ENCODE measurements around the gene NXN. TPM values are rescaled to one million over a fixed set of nuclear protein-coding genes. Genes with fewer than 3 reads are reported as not detected.
"Not testable (repeated sequence)": the region's sequence is repeated elsewhere in the genome, so short reads cannot be mapped to it uniquely, and the experiment has no call there.

The NXN gene
- total RNA-seq, 1 experiment from 2014 or later: 57.3 TPM

DNA sequence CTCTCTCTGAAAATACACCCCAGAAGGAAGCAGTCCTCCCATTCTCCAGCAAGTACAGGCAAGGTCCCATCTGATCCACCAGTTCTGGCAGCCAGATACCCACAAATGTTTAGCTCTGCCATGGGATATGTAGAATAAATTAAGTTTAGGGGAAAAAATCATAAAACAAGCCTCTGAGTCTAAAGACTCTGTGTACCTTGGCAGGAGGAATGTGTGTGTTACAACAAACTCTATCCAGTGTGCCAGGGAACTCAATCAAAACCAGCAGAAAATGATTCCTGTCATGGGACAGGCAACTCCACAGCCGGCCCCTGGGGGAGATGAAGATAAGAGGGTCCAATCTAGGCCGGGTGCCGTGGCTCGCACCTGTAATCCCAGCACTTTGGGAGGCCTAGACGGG lies 124.0 kb downstream of the NXN start:
- intact Hi-C loops (cut with micrococcal nuclease): no loop called here
- Mint-ChIP-seq H3K4me1 (ENCODE audit: insufficient read depth, unreplicated experiment) (no peaks in the 10 kb centered on the region), H3K4me3 (ENCODE audit: unreplicated experiment) (no peak overlapping the region), H3K27me3 (ENCODE audit: insufficient read depth, unreplicated experiment) (no peaks in the 10 kb centered on the region), H3K36me3 (ENCODE audit: insufficient read depth, unreplicated experiment) (no peaks in the 10 kb centered on the region), H3K9me3 (ENCODE audit: unreplicated experiment) (no peaks in the 10 kb centered on the region), H3K27ac (ENCODE audit: low read depth, unreplicated experiment) (no peak overlapping the region)
- no TSS peak for BruUV-seq (replicated peaks)
- POLR2A ChIA-PET: no interaction called here
- no peak for DNase-seq (ENCODE audit: unreplicated experiment)
- TF ChIP-seq, protein P1, sequence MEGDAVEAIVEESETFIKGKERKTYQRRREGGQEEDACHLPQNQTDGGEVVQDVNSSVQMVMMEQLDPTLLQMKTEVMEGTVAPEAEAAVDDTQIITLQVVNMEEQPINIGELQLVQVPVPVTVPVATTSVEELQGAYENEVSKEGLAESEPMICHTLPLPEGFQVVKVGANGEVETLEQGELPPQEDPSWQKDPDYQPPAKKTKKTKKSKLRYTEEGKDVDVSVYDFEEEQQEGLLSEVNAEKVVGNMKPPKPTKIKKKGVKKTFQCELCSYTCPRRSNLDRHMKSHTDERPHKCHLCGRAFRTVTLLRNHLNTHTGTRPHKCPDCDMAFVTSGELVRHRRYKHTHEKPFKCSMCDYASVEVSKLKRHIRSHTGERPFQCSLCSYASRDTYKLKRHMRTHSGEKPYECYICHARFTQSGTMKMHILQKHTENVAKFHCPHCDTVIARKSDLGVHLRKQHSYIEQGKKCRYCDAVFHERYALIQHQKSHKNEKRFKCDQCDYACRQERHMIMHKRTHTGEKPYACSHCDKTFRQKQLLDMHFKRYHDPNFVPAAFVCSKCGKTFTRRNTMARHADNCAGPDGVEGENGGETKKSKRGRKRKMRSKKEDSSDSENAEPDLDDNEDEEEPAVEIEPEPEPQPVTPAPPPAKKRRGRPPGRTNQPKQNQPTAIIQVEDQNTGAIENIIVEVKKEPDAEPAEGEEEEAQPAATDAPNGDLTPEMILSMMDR (IDR thresholded peaks at IDR 0.05; ENCODE audit: unreplicated experiment): no peak
- CTCF ChIA-PET: interaction anchor here (1.0 to 1.2 kb wide), 2 partner anchors 18 to 144 kb away, joined by 3 to 4 read pairs; no protein-coding TSS in a partner anchor

DNA sequence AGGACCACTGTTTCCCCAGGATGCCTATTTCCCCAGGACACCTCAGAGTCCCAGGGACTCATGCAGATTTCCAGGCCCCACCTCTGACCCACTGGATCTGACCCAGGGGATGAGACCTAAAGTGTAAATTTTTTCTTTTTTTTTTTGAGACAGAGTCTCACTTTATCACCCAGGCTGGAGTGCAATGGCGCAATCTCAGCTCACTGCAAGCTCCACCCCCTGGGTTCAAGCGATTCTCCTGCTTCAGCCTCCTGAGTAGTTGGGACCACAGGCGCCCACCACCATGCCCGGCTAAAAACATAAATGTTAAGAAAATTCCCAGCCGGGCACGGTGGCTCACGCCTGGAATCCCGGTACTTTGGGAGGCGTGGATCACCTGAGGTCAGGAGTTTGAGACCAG lies 126.7 kb downstream of the NXN start:
- BruUV-seq (replicated peaks); H3K36me3 Mint-ChIP-seq (ENCODE audit: insufficient read depth, unreplicated experiment); POLR2A ChIA-PET; intact Hi-C loops (cut with micrococcal nuclease); H3K27ac Mint-ChIP-seq (ENCODE audit: low read depth, unreplicated experiment); H3K4me1 Mint-ChIP-seq (ENCODE audit: insufficient read depth, unreplicated experiment); H3K4me3 Mint-ChIP-seq (ENCODE audit: unreplicated experiment); H3K9me3 Mint-ChIP-seq (ENCODE audit: unreplicated experiment); H3K27me3 Mint-ChIP-seq (ENCODE audit: insufficient read depth, unreplicated experiment); DNase-seq (ENCODE audit: unreplicated experiment): not testable (repeated sequence)
- CTCF ChIA-PET: interaction anchor here (1.0 kb wide), 1 partner anchor 123 kb away, joined by 3 read pairs; no protein-coding TSS in a partner anchor

DNA sequence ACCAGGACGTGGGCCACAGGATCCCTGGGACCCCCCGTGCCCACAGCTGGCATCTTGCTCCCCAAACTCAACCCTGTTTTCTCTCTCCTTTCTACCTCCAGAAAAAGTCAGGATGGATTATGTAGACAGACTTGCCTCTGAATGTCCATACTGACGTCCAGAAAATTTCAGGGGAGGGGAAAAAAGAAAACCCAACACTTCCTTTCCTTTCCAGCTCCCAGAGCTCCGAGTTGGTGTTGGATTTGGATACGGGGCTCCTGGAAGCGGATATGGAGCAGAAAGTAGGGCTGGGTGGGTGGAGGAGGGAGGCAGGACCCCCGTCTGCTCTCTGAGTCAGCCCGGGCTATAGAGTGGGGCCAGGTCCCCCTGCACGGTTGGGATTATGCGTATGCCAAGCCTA lies 127.2 kb downstream of the NXN start:
- TF ChIP-seq, protein P1 (IDR thresholded peaks at IDR 0.05; ENCODE audit: unreplicated experiment): no peak
- BruUV-seq (replicated peaks): no TSS peak
- H3K36me3 Mint-ChIP-seq (ENCODE audit: insufficient read depth, unreplicated experiment): no peaks in the 10 kb centered on the region
- H3K27ac Mint-ChIP-seq (ENCODE audit: low read depth, unreplicated experiment): no peak overlapping the region
- H3K4me3 Mint-ChIP-seq (ENCODE audit: unreplicated experiment): no peak overlapping the region
- H3K9me3 Mint-ChIP-seq (ENCODE audit: unreplicated experiment): no peaks in the 10 kb centered on the region
- H3K4me1 Mint-ChIP-seq (ENCODE audit: insufficient read depth, unreplicated experiment): no peaks in the 10 kb centered on the region
- intact Hi-C loops (cut with micrococcal nuclease): no loop called here
- DNase-seq (ENCODE audit: unreplicated experiment): no peak
- no peaks in the 10 kb centered on the region for H3K27me3 Mint-ChIP-seq (ENCODE audit: insufficient read depth, unreplicated experiment)
- ChIA-PET POLR2A (no interaction called here), CTCF (interaction anchor here (0.8 to 1.0 kb wide), 2 partner anchors 124 to 146 kb away, joined by 3 read pairs; no protein-coding TSS in a partner anchor)

DNA sequence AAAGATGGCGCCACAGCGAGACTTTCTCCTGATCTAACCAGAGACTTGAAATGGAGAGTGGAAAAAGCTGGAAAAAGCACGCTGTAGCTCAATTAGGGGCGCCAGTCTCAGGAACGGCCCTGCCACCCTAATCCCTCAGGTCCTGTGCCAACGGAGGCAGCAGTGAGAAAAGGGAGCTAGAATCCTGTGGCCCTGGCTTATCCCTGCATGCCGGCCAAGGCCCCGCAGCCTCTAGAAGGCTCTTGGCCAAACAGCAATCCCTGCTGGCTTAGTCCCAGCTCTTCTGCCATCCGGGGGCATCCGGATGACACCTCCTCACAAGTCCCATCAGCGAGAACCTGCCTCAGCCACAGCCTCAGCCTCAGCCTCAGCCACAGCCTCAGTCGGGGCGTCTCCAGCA lies 127.7 kb downstream of the NXN start:
- no peak overlapping the region for H3K27ac Mint-ChIP-seq (ENCODE audit: low read depth, unreplicated experiment)

More for the DNA sequence above, 127.7 kb downstream of the NXN start:
- CTCF ChIA-PET: interaction anchor here (0.8 to 1.0 kb wide), 2 partner anchors 124 to 147 kb away, joined by 3 read pairs; no protein-coding TSS in a partner anchor
- Mint-ChIP-seq H3K4me3 (ENCODE audit: unreplicated experiment) (no peak overlapping the region), H3K36me3 (ENCODE audit: insufficient read depth, unreplicated experiment) (no peaks in the 10 kb centered on the region), H3K4me1 (ENCODE audit: insufficient read depth, unreplicated experiment) (no peaks in the 10 kb centered on the region), H3K9me3 (ENCODE audit: unreplicated experiment) (no peaks in the 10 kb centered on the region), H3K27me3 (ENCODE audit: insufficient read depth, unreplicated experiment) (no peaks in the 10 kb centered on the region)
- TF ChIP-seq, protein P1 (IDR thresholded peaks at IDR 0.05; ENCODE audit: unreplicated experiment): no peak
- no peak for DNase-seq (ENCODE audit: unreplicated experiment)
- intact Hi-C loops (cut with micrococcal nuclease): no loop called here
- POLR2A ChIA-PET: no interaction called here
- BruUV-seq (replicated peaks): no TSS peak
